ENCODE results near the gene USP53.
"Not testable (repeated sequence)": the region's sequence is repeated elsewhere in the genome, so short reads cannot be mapped to it uniquely, and the experiment has no call there.

The USP53 gene

GRCh38 chr4:119229908-119230687 lies 17.6 kb downstream of the USP53 start:
- DNase-seq, result no peak

GRCh38 chr4:119231491-119231890 lies 19.0 kb downstream of the USP53 start:
- DNase-seq, result no peak

GRCh38 chr4:119232286-119232685 lies 19.8 kb downstream of the USP53 start:
- DNase-seq, result no peak

GRCh38 chr4:119233191-119233590 lies 20.7 kb downstream of the USP53 start:
- DNase-seq, result no peak

- no peak for DNase-seq
These were observed 21.2 kb downstream of the USP53 start for GRCh38 chr4:119233750-119234149.

GRCh38 chr4:119237201-119237600 lies 24.7 kb downstream of the USP53 start:
- DNase-seq, result no peak

- DNase-seq, result no peak
These were observed 25.1 kb downstream of the USP53 start for GRCh38 chr4:119237642-119238041.

- no peak for DNase-seq
These were observed 25.7 kb downstream of the USP53 start for GRCh38 chr4:119238068-119238722.

GRCh38 chr4:119240128-119240527 lies 27.6 kb downstream of the USP53 start:
- no peak for DNase-seq

- DNase-seq, result no peak
These were observed 28.1 kb downstream of the USP53 start for GRCh38 chr4:119240568-119240967.

GRCh38 chr4:119242417-119242816 lies 29.9 kb downstream of the USP53 start:
- DNase-seq, result no peak

- no peak for DNase-seq
These were observed 31.4 kb downstream of the USP53 start for GRCh38 chr4:119243868-119244267.

- no peak for DNase-seq
These were observed 31.8 kb downstream of the USP53 start for GRCh38 chr4:119244344-119244743.

- DNase-seq, result no peak
These were observed 32.3 kb downstream of the USP53 start for GRCh38 chr4:119244832-119245231.

GRCh38 chr4:119246177-119246733 lies 33.7 kb downstream of the USP53 start:
- DNase-seq, result no peak

GRCh38 chr4:119251037-119251436 lies 38.5 kb downstream of the USP53 start:
- DNase-seq, result not testable (repeated sequence)

- not testable (repeated sequence) for DNase-seq
These were observed 42.7 kb downstream of the USP53 start for GRCh38 chr4:119255223-119255622.

- DNase-seq, result no peak
These were observed 48.0 kb downstream of the USP53 start for GRCh38 chr4:119260528-119260927.

GRCh38 chr4:119261986-119262385 lies 49.5 kb downstream of the USP53 start:
- no peak for DNase-seq

- no peak for DNase-seq
These were observed 52.2 kb downstream of the USP53 start for GRCh38 chr4:119264743-119265142.

- no peak for DNase-seq
These were observed 53.6 kb downstream of the USP53 start for GRCh38 chr4:119266153-119266552.

GRCh38 chr4:119268466-119268865 lies 56.0 kb downstream of the USP53 start:
- DNase-seq, result no peak

- DNase-seq, result no peak
These were observed 59.0 kb downstream of the USP53 start for GRCh38 chr4:119271361-119272085.

- DNase-seq, result not testable (repeated sequence)
These were observed 67.0 kb downstream of the USP53 start for GRCh38 chr4:119279541-119279940.

Data from NCI-H1092 treated with DMSO at 0.1 percent for 48 hours (cell line).